Transverse colon (tissue), 4 donors: ENCODE data around the gene CCS.

Experiments used
- CTCF ChIP-seq, 5 experiments: fragments of 200-600 bp in 3 of 5; fragments of 450-650 bp in 2 of 5; sonication (generic) in 3 of 5; IDR thresholded peaks; 1 replicate in 2 of 5; 2 replicates in 3 of 5; pipeline ENCODE4 v1.5.1; 2016 to 2017; ENCODE audit warnings: antibody characterized with exemption in 5 of 5, inconsistent platforms in 3 of 5, mild to moderate bottlenecking in 2 of 5, moderate library complexity in 1 of 5
- POLR2AphosphoS5 ChIP-seq, 3 donors: sonication (generic); formaldehyde crosslinking; IDR thresholded peaks; one replicate each; pipeline ENCODE4 v1.6.1; 2016; ENCODE audit warnings: antibody characterized with exemption in 3 of 3

GRCh38 chr11:66625041-66625751 is 32.2 kb downstream of the CCS start:
- TF ChIP-seq CTCF (IDR thresholded peaks at IDR 0.05) (no peak), POLR2AphosphoS5 (IDR thresholded peaks at IDR 0.05) (no peak)
